HepG2 (cell line): Measurements from ENCODE around the gene CYP4V2. TPM values are rescaled to one million over a fixed set of nuclear protein-coding genes. Genes with fewer than 3 reads are reported as not detected.

Experiments used
- DNMT1 ChIP-seq: sonication (generic); formaldehyde crosslinking; IDR thresholded peaks from 2 replicates; pipeline ENCODE4 v1.5.1; 2020; ENCODE audit warnings: mild to moderate bottlenecking, missing genetic modification reagents
- DPF2 ChIP-seq: sonication (generic); formaldehyde crosslinking; IDR thresholded peaks from 2 replicates; pipeline ENCODE4 v1.4.0; 2020; ENCODE audit warnings: mild to moderate bottlenecking, low read depth, missing genetic modification reagents, borderline replicate concordance
- GABPB1 ChIP-seq: IDR thresholded peaks from 2 replicates; pipeline ENCODE4 v1.6.1; 2016; ENCODE audit warnings: mild to moderate bottlenecking, missing genetic modification reagents, moderate library complexity, missing compliant biosample characterization
- HDAC2 ChIP-seq: sonication (generic); formaldehyde crosslinking; IDR thresholded peaks from 2 replicates; pipeline ENCODE4 v1.4.0; 2020; ENCODE audit warnings: missing genetic modification reagents
- IKZF4 ChIP-seq: sonication (generic); formaldehyde crosslinking; IDR thresholded peaks from 2 replicates; pipeline ENCODE4 v1.5.1; 2020; ENCODE audit warnings: borderline replicate concordance, mild to moderate bottlenecking, low read depth, missing genetic modification reagents; ENCODE audit errors: not compliant biosample characterization
- JARID2 ChIP-seq: sonication (generic); formaldehyde crosslinking; IDR thresholded peaks from 2 replicates; pipeline ENCODE4 v1.8.1; 2023; ENCODE audit warnings: missing genetic modification reagents, inconsistent platforms; ENCODE audit not compliant: insufficient replicate concordance
- KMT2B ChIP-seq: IDR thresholded peaks from 2 replicates; pipeline ENCODE4 v1.6.1; 2016; ENCODE audit warnings: missing genetic modification reagents, missing compliant biosample characterization
- NR2F6 ChIP-seq, 2 experiments: IDR thresholded peaks; 2 replicates each; pipeline ENCODE4 v1.6.1; 2016; ENCODE audit warnings: antibody characterized with exemption in 1 of 2, mild to moderate bottlenecking in 1 of 2
- SOX6 ChIP-seq, 2 experiments: fragments of 450-650 bp in 1 of 2; sonication (generic) in 1 of 2; formaldehyde crosslinking in 1 of 2; IDR thresholded peaks; 2 replicates each; pipeline versions ENCODE4 v1.4.0 to v1.6.1; 2017 to 2020; ENCODE audit warnings: antibody characterized with exemption in 1 of 2, mild to moderate bottlenecking in 1 of 2, missing genetic modification reagents in 1 of 2
- THYN1 ChIP-seq: sonication (generic); formaldehyde crosslinking; IDR thresholded peaks from 2 replicates; pipeline ENCODE4 v1.8.1; 2023; ENCODE audit warnings: low read depth, mild to moderate bottlenecking, moderate library complexity, missing genetic modification reagents, borderline replicate concordance
- ZFX ChIP-seq: sonication (generic); formaldehyde crosslinking; IDR thresholded peaks from 2 replicates; pipeline ENCODE4 v1.4.0; 2020; ENCODE audit warnings: mild to moderate bottlenecking, low read depth, missing genetic modification reagents, moderate library complexity
- ZFYVE20 ChIP-seq: sonication (generic); formaldehyde crosslinking; IDR thresholded peaks from 2 replicates; pipeline ENCODE4 v1.8.0; 2023; ENCODE audit warnings: low read depth, mild to moderate bottlenecking, moderate library complexity, missing genetic modification reagents, borderline replicate concordance
- ZNF136 ChIP-seq: sonication (generic); formaldehyde crosslinking; IDR thresholded peaks from 2 replicates; pipeline ENCODE4 v1.8.1; 2022; ENCODE audit warnings: low read depth, mild to moderate bottlenecking, moderate library complexity, missing genetic modification reagents
- ZNF264 ChIP-seq: sonication (generic); formaldehyde crosslinking; IDR thresholded peaks from 2 replicates; pipeline ENCODE4 v1.4.0; 2020; ENCODE audit warnings: missing genetic modification reagents
- ZNF607 ChIP-seq: sonication (generic); formaldehyde crosslinking; IDR thresholded peaks from 2 replicates; pipeline ENCODE4 v1.5.1; 2020; ENCODE audit warnings: missing genetic modification reagents, mild to moderate bottlenecking, borderline replicate concordance
- polyA plus RNA-seq, 8 experiments: library from polyadenylated mRNA; depleted of rRNA in 3 of 8; stranded (reverse) in 7 of 8; unstranded in 1 of 8; fragments of >200 nt; fragmentation: Illumina TruSeq in 4 of 8; extraction: Trizol in 4 of 8; gene quantifications; 2 replicates each; pipeline versions ENCODE4 v1.2.1 to v1.2.3, GENCODE V29; 2011 to 2016; ENCODE audit warnings: low read depth in 4 of 8, missing spikeins in 1 of 8, mixed read lengths in 1 of 8; ENCODE audit not compliant: insufficient read depth in 1 of 8
- total RNA-seq, 5 experiments: library from RNA; depleted of rRNA; stranded (reverse); fragments of >200 nt; fragmentation: Illumina TruSeq; extraction: Trizol; gene quantifications; 2 replicates each; pipeline ENCODE4 v1.2.3, GENCODE V29; 2016; ENCODE audit warnings: low read depth in 1 of 5
- TF ChIP-seq, protein P1 (sequence below): sonication (generic); formaldehyde crosslinking; IDR thresholded peaks from 2 replicates; pipeline ENCODE4 v1.5.0; 2020; ENCODE audit warnings: missing genetic modification reagents, mild to moderate bottlenecking, borderline replicate concordance
- TF ChIP-seq, protein P2 (sequence below): sonication (generic); formaldehyde crosslinking; IDR thresholded peaks from 2 replicates; pipeline ENCODE4 v1.4.0; 2020; ENCODE audit warnings: missing genetic modification reagents, mild to moderate bottlenecking, borderline replicate concordance
- TF ChIP-seq, protein P3 (sequence below): sonication (generic); formaldehyde crosslinking; IDR thresholded peaks from 2 replicates; pipeline ENCODE4 v1.4.0; 2020; ENCODE audit warnings: mild to moderate bottlenecking, missing genetic modification reagents
- TF ChIP-seq, protein P4 (sequence below): sonication (generic); formaldehyde crosslinking; IDR thresholded peaks from 2 replicates; pipeline ENCODE4 v1.4.0; 2020; ENCODE audit warnings: mild to moderate bottlenecking, missing genetic modification reagents
- TF ChIP-seq, protein P5 (sequence below): sonication (generic); formaldehyde crosslinking; IDR thresholded peaks from 2 replicates; pipeline ENCODE4 v1.4.0; 2020; ENCODE audit warnings: mild to moderate bottlenecking, missing genetic modification reagents
- TF ChIP-seq, protein P6 (sequence below): sonication (generic); formaldehyde crosslinking; IDR thresholded peaks from 2 replicates; pipeline ENCODE4 v1.8.0; 2022; ENCODE audit warnings: missing genetic modification reagents, mild to moderate bottlenecking, borderline replicate concordance

The CYP4V2 gene
- total and polyA plus RNA-seq, 2 of the 13 experiments (the other 11 are each of a cell fraction or from before 2014, with no cell fraction given) = 4.7 to 7.2 TPM

DNA sequence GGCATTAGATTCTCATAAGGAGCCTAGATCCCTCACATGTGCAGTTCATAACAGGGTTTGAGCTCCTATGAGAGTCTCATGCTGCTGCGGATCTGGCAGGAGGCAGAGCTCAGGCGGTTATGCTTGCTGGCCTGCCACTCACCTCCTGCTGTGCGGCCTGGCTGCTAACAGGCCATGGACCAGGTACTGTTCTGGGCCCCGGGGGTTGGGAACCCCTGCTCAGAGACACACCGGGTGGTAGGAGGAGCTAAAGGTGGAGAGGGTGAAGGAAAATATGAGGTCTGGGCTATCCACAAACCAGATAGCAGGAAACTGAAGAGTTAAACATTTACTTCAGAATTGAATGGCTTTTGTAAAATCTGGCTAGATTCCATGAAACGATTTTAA, 68.7 kb downstream of the CYP4V2 start (continued):
- TF ChIP-seq, protein P1, sequence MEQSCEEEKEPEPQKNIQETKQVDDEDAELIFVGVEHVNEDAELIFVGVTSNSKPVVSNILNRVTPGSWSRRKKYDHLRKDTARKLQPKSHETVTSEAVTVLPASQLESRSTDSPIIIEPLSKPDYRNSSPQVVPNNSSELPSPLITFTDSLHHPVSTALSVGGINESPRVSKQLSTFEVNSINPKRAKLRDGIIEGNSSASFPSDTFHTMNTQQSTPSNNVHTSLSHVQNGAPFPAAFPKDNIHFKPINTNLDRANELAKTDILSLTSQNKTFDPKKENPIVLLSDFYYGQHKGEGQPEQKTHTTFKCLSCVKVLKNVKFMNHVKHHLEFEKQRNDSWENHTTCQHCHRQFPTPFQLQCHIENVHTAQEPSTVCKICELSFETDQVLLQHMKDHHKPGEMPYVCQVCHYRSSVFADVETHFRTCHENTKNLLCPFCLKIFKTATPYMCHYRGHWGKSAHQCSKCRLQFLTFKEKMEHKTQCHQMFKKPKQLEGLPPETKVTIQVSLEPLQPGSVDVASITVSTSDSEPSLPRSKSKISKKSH (CRISPR knock-in tag) = 0 out of 2 replicates have a peak, but pooled peaks have one; percentile 56
- TF ChIP-seq NR2F6 (IDR thresholded peaks at IDR 0.05) = no peak
- no peak for TF ChIP-seq NR2F6 (CRISPR knock-in tag; IDR thresholded peaks at IDR 0.05)
- TF ChIP-seq DNMT1 (CRISPR knock-in tag) = no peak
- peak; percentile 87 for TF ChIP-seq ZFX (CRISPR knock-in tag)
- TF ChIP-seq, protein P2, sequence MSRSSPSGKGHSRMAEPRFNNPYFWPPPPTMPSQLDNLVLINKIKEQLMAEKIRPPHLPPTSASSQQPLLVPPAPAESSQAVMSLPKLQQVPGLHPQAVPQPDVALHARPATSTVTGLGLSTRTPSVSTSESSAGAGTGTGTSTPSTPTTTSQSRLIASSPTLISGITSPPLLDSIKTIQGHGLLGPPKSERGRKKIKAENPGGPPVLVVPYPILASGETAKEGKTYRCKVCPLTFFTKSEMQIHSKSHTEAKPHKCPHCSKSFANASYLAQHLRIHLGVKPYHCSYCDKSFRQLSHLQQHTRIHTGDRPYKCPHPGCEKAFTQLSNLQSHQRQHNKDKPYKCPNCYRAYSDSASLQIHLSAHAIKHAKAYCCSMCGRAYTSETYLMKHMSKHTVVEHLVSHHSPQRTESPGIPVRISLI (CRISPR knock-in tag) = no peak
- TF ChIP-seq THYN1 (CRISPR knock-in tag) = no peak
- TF ChIP-seq, protein P3, sequence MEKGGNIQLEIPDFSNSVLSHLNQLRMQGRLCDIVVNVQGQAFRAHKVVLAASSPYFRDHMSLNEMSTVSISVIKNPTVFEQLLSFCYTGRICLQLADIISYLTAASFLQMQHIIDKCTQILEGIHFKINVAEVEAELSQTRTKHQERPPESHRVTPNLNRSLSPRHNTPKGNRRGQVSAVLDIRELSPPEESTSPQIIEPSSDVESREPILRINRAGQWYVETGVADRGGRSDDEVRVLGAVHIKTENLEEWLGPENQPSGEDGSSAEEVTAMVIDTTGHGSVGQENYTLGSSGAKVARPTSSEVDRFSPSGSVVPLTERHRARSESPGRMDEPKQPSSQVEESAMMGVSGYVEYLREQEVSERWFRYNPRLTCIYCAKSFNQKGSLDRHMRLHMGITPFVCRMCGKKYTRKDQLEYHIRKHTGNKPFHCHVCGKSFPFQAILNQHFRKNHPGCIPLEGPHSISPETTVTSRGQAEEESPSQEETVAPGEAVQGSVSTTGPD (CRISPR knock-in tag) = no peak
- no peak for TF ChIP-seq SOX6 (IDR thresholded peaks at IDR 0.05)
- no peak for TF ChIP-seq SOX6 (CRISPR knock-in tag; IDR thresholded peaks at IDR 0.05)
- TF ChIP-seq, protein P4, sequence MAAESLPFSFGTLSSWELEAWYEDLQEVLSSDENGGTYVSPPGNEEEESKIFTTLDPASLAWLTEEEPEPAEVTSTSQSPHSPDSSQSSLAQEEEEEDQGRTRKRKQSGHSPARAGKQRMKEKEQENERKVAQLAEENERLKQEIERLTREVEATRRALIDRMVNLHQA (CRISPR knock-in tag) = no peak
- TF ChIP-seq ZNF136 (CRISPR knock-in tag) = 0 out of 2 replicates have a peak, but pooled peaks have one; percentile 15
- TF ChIP-seq ZNF264 (CRISPR knock-in tag) = 0 out of 2 replicates have a peak, but pooled peaks have one; percentile 42
- no peak for TF ChIP-seq JARID2 (CRISPR knock-in tag)
- TF ChIP-seq GABPB1 (CRISPR knock-in tag) = no peak
- TF ChIP-seq, protein P5, sequence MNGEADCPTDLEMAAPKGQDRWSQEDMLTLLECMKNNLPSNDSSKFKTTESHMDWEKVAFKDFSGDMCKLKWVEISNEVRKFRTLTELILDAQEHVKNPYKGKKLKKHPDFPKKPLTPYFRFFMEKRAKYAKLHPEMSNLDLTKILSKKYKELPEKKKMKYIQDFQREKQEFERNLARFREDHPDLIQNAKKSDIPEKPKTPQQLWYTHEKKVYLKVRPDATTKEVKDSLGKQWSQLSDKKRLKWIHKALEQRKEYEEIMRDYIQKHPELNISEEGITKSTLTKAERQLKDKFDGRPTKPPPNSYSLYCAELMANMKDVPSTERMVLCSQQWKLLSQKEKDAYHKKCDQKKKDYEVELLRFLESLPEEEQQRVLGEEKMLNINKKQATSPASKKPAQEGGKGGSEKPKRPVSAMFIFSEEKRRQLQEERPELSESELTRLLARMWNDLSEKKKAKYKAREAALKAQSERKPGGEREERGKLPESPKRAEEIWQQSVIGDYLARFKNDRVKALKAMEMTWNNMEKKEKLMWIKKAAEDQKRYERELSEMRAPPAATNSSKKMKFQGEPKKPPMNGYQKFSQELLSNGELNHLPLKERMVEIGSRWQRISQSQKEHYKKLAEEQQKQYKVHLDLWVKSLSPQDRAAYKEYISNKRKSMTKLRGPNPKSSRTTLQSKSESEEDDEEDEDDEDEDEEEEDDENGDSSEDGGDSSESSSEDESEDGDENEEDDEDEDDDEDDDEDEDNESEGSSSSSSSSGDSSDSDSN (CRISPR knock-in tag) = no peak
- no peak for TF ChIP-seq IKZF4
- no peak for TF ChIP-seq ZNF607 (CRISPR knock-in tag)
- TF ChIP-seq ZFYVE20 = no peak
- 0 out of 2 replicates have a peak, but pooled peaks have one; percentile 47 for TF ChIP-seq KMT2B
- TF ChIP-seq, protein P6, sequence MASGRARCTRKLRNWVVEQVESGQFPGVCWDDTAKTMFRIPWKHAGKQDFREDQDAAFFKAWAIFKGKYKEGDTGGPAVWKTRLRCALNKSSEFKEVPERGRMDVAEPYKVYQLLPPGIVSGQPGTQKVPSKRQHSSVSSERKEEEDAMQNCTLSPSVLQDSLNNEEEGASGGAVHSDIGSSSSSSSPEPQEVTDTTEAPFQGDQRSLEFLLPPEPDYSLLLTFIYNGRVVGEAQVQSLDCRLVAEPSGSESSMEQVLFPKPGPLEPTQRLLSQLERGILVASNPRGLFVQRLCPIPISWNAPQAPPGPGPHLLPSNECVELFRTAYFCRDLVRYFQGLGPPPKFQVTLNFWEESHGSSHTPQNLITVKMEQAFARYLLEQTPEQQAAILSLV (CRISPR knock-in tag) = no peak
- no peak for TF ChIP-seq HDAC2 (CRISPR knock-in tag)
- TF ChIP-seq DPF2 = no peak
